ENCODE results near the gene BORCS5.
A peak's percentile ranks its signal among the peaks of the same experiment; 100 is the strongest.
"Not testable (repeated sequence)": the region's sequence is repeated elsewhere in the genome, so short reads cannot be mapped to it uniquely, and the experiment has no call there.

Gene BORCS5

GRCh38 chr12:12356896-12357718 lies at the start of gene BORCS5:
TSS of gene BORCS5 (plus strand) at chr12:12357078. CDS start at chr12:12357452, 374 bp downstream.
- peak; percentile 97 to 99 for DNase-seq (ENCODE audit: low read depth in 2 of 2)

DNA sequence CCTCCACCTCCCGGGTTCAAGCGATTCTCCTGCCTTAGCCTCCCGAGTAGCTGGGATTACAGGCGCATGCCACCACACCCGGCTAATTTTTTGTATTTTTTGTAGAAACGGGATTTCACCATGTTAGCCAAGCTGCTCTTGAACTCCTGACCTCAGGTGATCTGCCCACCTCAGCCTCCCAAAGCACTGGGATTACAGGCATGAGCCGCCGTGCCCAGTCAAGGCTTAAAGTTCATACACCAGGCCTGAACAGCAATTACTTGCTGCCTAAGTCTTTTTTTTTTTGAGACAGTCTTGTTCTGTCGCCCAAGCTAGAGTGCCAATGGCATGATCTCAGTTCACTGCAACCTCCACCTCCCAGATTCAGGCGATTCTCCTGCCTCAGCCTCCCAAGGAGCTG lies 46.2 kb upstream of the BORCS5 start:
- DNase-seq (ENCODE audit: low read depth in 2 of 2) = not testable (repeated sequence)

GRCh38 chr12:12315838-12316237 lies 41.0 kb upstream of the BORCS5 start:
- DNase-seq (ENCODE audit: low read depth in 2 of 2) = no peak

- DNase-seq (ENCODE audit: low read depth in 2 of 2) = no peak
These were observed 37.3 kb upstream of the BORCS5 start for GRCh38 chr12:12319451-12320183.

- no peak for DNase-seq (ENCODE audit: low read depth in 2 of 2)
These were observed 33.8 kb upstream of the BORCS5 start for GRCh38 chr12:12323118-12323517.

DNA sequence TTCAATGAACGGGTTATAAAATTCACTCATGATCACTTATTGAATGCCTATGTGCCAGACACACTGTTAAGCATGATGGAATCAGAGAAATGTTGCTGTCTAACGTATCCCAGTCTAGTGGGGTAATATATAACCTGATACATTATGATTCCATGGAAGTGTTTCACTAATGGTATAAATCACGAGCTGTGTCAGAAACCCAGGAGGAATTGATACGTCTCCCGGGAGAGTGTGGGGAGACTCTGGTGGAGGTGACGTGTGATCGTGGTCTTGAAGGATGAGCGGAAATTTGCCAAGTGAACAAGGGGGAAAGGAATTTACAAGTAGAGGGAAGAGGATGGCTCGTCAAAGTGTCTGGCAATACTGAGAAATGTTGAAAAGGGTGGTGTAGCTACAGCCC lies 33.3 kb upstream of the BORCS5 start:
- no peak for DNase-seq (ENCODE audit: low read depth in 2 of 2)

DNA sequence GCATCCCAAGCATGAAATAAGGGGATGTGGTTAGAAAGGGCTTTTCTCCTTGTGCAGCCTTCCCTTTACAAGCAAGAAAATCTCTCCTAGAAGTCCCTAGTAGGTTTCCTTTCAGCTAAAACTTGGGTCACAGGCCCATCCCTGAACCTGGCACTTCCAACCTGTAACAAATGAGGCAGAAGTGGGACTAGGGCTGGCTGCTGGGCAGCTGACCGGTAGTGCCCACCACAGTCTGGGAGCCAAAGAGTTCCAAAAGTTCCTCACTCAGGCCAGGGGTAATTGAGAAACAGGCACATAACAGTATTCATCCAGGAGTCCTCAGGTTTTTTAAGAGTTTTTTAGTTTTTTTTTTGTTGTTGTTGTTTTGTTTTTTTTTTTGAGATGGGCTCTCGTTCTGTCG lies 30.6 kb upstream of the BORCS5 start:
- no peak for DNase-seq (ENCODE audit: low read depth in 2 of 2)

DNA sequence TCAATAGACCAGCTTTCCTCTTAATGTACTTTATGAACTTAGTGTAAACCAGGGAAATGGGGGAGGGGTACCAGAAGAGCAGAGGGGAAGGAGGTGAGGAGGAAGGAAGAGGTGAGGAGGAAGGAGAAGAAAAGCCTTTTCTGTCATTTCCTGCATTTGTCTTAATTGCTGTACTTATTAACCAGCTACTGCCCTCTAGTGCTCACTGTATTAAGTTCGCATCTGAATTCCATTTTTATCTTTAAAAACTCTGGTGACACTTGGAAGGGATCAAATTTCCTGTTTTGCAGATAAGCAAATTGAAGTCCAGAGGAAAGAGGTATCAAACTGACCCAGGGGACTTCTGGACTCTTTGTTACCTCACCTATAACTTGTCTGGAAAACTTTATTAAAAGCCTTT lies 29.1 kb upstream of the BORCS5 start:
- DNase-seq (ENCODE audit: low read depth in 2 of 2) = no peak

- DNase-seq (ENCODE audit: low read depth in 2 of 2) = no peak
These were observed 25.6 kb upstream of the BORCS5 start for GRCh38 chr12:12331244-12331771.

DNA sequence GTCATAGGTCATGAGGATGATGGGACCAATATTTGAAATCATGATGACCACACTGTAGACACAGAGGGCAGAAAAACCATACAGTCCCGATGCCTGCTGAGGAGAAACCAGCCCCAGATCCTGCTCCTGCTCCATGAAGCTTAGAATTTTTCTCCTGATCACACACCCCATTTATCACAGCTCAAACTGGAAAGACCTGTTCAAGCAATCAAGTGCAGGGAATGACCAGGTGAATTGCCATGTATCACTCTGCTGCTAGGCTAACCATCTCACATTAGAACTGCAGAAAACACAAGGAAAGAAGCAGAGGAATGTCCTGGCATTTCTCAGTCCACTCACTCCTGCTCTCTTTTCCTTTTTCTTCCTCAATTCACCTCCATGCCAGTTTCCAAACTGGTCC lies 25.0 kb upstream of the BORCS5 start:
- no peak for DNase-seq (ENCODE audit: low read depth in 2 of 2)

GRCh38 chr12:12333407-12334366 lies 23.2 kb upstream of the BORCS5 start:
- DNase-seq (ENCODE audit: low read depth in 2 of 2) = no peak

DNA sequence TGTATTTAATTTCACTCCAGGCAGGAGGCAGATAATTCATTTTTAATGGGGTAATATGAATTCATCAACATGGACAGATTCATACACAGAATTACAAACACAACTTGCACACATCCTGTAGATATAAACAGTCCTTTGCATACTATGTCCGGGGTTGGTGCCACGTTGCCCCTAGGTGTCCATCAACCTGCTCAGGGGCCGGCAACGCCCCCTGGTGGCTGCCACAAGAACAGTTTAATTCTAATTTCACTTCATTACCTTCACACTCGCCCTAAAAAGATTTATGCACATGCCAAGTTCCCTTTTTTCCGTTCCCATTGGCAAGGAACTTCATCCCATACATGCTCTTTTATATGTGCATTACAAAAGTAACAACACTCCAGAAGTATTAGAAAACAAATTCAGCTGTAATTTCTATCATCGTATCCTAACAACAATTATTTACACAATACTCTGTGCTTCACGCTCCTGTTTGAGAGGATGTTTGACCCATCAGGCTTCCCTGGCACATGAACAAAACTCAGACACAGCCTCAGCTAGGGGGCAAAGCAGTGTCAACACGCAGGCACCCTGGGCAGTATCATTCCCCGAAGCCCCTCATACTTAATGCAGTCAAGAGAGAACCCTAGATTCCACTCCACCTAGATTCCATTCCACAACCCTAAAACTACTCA lies 22.4 kb upstream of the BORCS5 start:
- DNase-seq (ENCODE audit: low read depth in 2 of 2) = peak; percentile 39 to 48

GRCh38 chr12:12336049-12336411 lies 20.8 kb upstream of the BORCS5 start:
- no peak for DNase-seq (ENCODE audit: low read depth in 2 of 2)

GRCh38 chr12:12336511-12336910 lies 20.4 kb upstream of the BORCS5 start:
- DNase-seq (ENCODE audit: low read depth in 2 of 2) = no peak

DNA sequence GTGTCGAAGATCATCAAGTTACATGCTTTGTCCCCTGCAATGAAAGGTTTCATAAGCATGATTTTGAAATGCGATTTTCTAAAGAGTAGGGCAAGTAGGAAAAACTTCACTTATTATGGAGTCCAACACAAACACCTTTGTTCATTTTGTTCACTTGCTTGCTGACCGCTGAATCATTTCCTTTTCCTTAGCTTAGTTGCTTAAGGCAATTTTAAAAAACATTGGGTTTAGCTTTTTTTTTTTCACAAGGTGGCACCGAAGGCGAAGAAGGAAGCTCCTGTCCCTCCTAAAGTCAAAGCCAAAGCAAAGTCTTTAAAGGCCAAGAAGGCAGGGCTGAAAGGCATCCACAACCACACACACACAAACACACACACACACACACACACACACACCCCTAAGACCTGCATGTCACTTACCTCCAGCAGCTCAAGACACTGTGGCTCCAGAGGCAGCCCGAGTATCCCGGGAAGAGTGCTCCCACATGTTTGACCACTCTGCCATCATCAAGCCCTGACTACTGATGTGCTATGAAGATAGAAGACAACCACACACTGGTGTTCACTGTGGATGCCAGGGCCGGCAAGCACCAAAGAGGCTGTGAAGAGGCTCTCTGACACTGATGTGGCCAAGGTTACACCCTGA lies 18.2 kb upstream of the BORCS5 start:
- no peak for DNase-seq (ENCODE audit: low read depth in 2 of 2)

DNA sequence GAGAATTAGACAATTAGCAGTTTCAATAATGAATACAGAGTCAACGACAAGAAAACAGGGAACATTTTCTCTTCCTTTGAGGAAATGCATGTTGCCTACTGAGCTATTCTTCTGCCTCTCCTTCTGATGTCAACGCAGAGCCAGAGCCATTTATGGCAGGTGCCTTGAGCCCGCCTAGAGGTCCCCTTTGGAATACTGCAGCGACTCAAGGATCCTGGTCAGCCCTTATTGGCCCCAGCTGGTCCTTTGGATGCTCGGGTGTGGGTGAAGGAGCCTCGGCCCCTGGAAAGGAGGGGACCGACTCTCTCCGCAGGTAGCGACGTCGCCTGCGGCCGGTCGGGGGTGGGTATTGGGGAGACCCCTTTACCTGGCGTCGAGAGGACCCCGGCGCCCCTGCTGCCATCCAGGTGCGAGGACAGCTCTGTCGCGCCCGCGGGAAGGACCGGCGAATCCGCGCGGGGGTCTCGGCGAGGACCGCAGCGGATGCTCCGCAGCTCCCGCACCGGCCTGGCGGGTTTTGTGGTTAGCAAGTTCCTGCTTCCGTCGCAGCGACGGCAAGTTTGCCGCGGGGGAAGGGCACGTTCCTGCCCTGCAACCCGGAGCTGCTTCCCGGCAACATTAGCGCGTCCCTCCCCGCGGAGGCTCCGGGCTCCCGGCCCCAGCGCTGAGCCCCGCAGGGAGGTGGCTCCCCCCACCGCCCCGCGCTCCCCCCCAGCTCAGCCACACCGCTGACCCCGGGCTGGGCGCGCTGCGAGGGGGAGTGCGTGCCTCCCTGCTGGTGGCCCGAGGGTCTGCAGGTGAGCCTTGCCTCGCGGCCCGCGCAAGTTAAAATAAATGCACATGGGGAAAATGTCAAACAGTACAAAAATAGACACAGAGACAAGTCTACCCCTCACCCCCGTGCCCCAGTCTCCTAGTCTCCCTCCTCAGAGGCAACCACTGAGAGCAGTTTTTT lies 6.9 kb upstream of the BORCS5 start, which contains the start of gene MANSC1:
MANSC1 (minus strand) TSS at position 532 of the 955 bp plus-strand sequence. CDS start 6,928 bp downstream, outside the sequence.
- DNase-seq (ENCODE audit: low read depth in 2 of 2) = peak; percentile 9 to 12

DNA sequence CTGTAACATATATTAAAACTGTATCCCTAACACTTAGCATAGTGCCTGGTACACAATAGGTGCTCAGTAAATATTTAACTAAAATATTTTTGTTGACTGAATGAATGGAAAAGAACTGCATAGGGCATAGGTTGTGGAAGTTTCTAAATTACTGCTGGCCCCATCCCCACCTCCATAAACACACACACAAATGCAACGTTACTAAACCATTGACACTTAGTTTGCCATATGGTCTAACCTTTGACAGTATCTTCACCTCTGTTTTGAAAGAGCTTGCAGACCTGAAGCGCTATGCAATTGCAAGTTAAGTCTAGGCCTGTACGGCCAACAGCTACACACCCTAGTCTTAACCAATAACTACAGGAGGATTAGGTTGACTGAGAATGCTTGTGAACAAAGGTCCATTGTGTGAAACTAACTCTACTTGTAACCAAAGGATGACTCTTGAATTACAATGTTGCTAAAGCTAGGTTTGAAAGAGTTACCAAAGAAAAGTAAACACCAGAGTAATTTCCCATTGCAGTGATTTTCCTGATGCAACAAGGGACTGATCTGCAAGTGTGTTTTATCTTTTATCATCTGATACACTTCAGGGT lies 5.9 kb upstream of the BORCS5 start:
- no peak for DNase-seq (ENCODE audit: low read depth in 2 of 2)

- not testable (repeated sequence) for DNase-seq (ENCODE audit: low read depth in 2 of 2)
These were observed 5.3 kb upstream of the BORCS5 start for GRCh38 chr12:12351468-12352185.

Measured in stimulated activated CD8-positive, alpha-beta memory T cell treated with anti-CD3 and anti-CD28 coated beads, Interleukin-15, amount 100 ng/mL, for 48 hours (primary cell).